GM23338 (cell line): ENCODE results near the gene ZMAT5. TPM values are rescaled to one million over a fixed set of nuclear protein-coding genes. Genes with fewer than 3 reads are reported as not detected.

Experiments used
- ATAC-seq: fragments of 200-7000 bp; cut with Tn5 transposase; 3 replicates; pipeline ENCODE4 v1.9.1; 2020
- DNase-seq: peaks from one replicate; pipeline ENCODE4 v3.0.0-alpha.2; 2015; ENCODE audit warnings: low spot score
- H2AFZ ChIP-seq: fragments of 200-600 bp; sonication (generic); 2 replicates; pipeline ENCODE4 v1.8.0; 2016; ENCODE audit warnings: antibody characterized with exemption, mild to moderate bottlenecking, moderate library complexity
- H3F3A ChIP-seq: fragments of 200-600 bp; sonication (generic); replicated peaks from 2 replicates; pipeline ENCODE4 v1.8.0; 2017; ENCODE audit warnings: antibody characterized with exemption, mixed run types, low read depth
- H3K27ac ChIP-seq: fragments of 200-600 bp; sonication (generic); 2 replicates; pipeline ENCODE4 v1.6.1; 2016; ENCODE audit warnings: low read depth
- H3K27me3 ChIP-seq: fragments of 200-600 bp; sonication (generic); 2 replicates; pipeline ENCODE4 v1.8.0; 2016; ENCODE audit warnings: mild to moderate bottlenecking, mixed run types, moderate library complexity; ENCODE audit not compliant: insufficient read depth
- H3K36me3 ChIP-seq: fragments of 200-600 bp; sonication (generic); 2 replicates; pipeline ENCODE4 v1.8.0; 2016; ENCODE audit warnings: mild to moderate bottlenecking; ENCODE audit not compliant: insufficient read depth
- H3K4me1 ChIP-seq: fragments of 200-600 bp; sonication (generic); 2 replicates; pipeline ENCODE4 v1.8.0; 2016; ENCODE audit warnings: mild to moderate bottlenecking, moderate library complexity; ENCODE audit not compliant: insufficient read depth
- H3K4me2 ChIP-seq: fragments of 200-600 bp; sonication (generic); 2 replicates; pipeline ENCODE4 v1.7.1; 2017; ENCODE audit warnings: mixed run types
- H3K4me3 ChIP-seq: fragments of 200-600 bp; sonication (generic); 2 replicates; pipeline ENCODE4 v1.6.1; 2016; ENCODE audit warnings: mixed run types
- H3K79me2 ChIP-seq: fragments of 200-600 bp; sonication (generic); replicated peaks from 2 replicates; pipeline ENCODE4 v1.8.0; 2017; ENCODE audit warnings: mild to moderate bottlenecking; ENCODE audit not compliant: insufficient read depth
- H3K9me2 ChIP-seq: fragments of 200-600 bp; sonication (generic); 2 replicates; pipeline ENCODE4 v1.8.0; 2017; ENCODE audit not compliant: insufficient read depth
- H4K20me1 ChIP-seq: fragments of 200-600 bp; sonication (generic); replicated peaks from 2 replicates; pipeline ENCODE4 v1.8.0; 2017; ENCODE audit warnings: mild to moderate bottlenecking; ENCODE audit not compliant: insufficient read depth
- H3K27ac Mint-ChIP-seq: 2 replicates; pipeline ENCODE4 v1.8.0; 2020; ENCODE audit warnings: inconsistent platforms, mild to moderate bottlenecking, moderate library complexity, mixed read lengths
- H3K27me3 Mint-ChIP-seq: 3 replicates; pipeline ENCODE4 v1.8.0; 2022; ENCODE audit warnings: low read depth, mild to moderate bottlenecking, moderate library complexity, mixed read lengths, inconsistent platforms; ENCODE audit not compliant: insufficient read depth, poor library complexity
- H3K36me3 Mint-ChIP-seq: 3 replicates; pipeline ENCODE4 v1.8.0; 2021; ENCODE audit warnings: low read depth, mild to moderate bottlenecking, inconsistent platforms, moderate library complexity, mixed read lengths
- H3K4me1 Mint-ChIP-seq: 3 replicates; pipeline ENCODE4 v1.8.0; 2020; ENCODE audit warnings: mild to moderate bottlenecking, inconsistent platforms, mixed read lengths
- H3K4me3 Mint-ChIP-seq: 3 replicates; pipeline ENCODE4 v1.8.0; 2021; ENCODE audit warnings: moderate library complexity, mild to moderate bottlenecking, inconsistent platforms, mixed read lengths
- H3K9me3 Mint-ChIP-seq: 3 replicates; pipeline ENCODE4 v1.8.0; 2020; ENCODE audit warnings: moderate library complexity, mild to moderate bottlenecking, inconsistent platforms, mixed read lengths
- CREB1 ChIP-seq: fragments of 250-450 bp; sonication (Bioruptor Pico); IDR thresholded peaks from 2 replicates; pipeline ENCODE4 v1.5.0; 2020; ENCODE audit warnings: low read depth, mild to moderate bottlenecking, moderate library complexity
- CTCF ChIP-seq, 2 experiments: fragments of 200-600 bp in 1 of 2; sonication (generic) in 1 of 2; conservative IDR thresholded peaks; 2 replicates each; pipeline versions ENCODE4 v1.5.1 to v1.6.1; 2016 to 2017; ENCODE audit warnings: antibody characterized with exemption in 2 of 2, low read depth in 2 of 2, mild to moderate bottlenecking in 2 of 2, moderate library complexity in 1 of 2
- ETS1 ChIP-seq: IDR thresholded peaks from 2 replicates; pipeline ENCODE4 v1.6.1; 2016; ENCODE audit warnings: antibody characterized with exemption
- EZH2 ChIP-seq: fragments of 200-600 bp; sonication (generic); IDR thresholded peaks from one replicate; pipeline ENCODE4 v1.8.0; 2017; ENCODE audit warnings: antibody characterized with exemption, mild to moderate bottlenecking, low read depth; ENCODE audit not compliant: unreplicated experiment
- EZH2phosphoT487 ChIP-seq: fragments of 200-600 bp; sonication (generic); IDR thresholded peaks from one replicate; pipeline ENCODE4 v1.8.1; 2018; ENCODE audit warnings: antibody characterized with exemption; ENCODE audit not compliant: unreplicated experiment
- JUNB ChIP-seq: IDR thresholded peaks from one replicate; pipeline ENCODE4 v1.6.1; 2016; ENCODE audit warnings: antibody characterized with exemption; ENCODE audit not compliant: unreplicated experiment
- POLR2AphosphoS5 ChIP-seq: IDR thresholded peaks from 2 replicates; pipeline ENCODE4 v1.6.1; 2016; ENCODE audit warnings: antibody characterized with exemption, low read depth
- REST ChIP-seq: IDR thresholded peaks from one replicate; pipeline ENCODE4 v1.6.1; 2018; ENCODE audit warnings: antibody characterized with exemption; ENCODE audit not compliant: unreplicated experiment
- STAT1 ChIP-seq: IDR thresholded peaks from one replicate; pipeline ENCODE4 v1.6.1; 2016; ENCODE audit warnings: antibody characterized with exemption; ENCODE audit not compliant: unreplicated experiment
- ZNF114 ChIP-seq: fragments of 250-450 bp; sonication (Bioruptor Pico); IDR thresholded peaks from 2 replicates; pipeline ENCODE4 v1.5.0; 2020; ENCODE audit warnings: mild to moderate bottlenecking, moderate library complexity
- ZNF331 ChIP-seq: fragments of 250-450 bp; sonication (Bioruptor Pico); IDR thresholded peaks from 2 replicates; pipeline ENCODE4 v1.5.0; 2020; ENCODE audit warnings: low read depth, mild to moderate bottlenecking, moderate library complexity
- polyA plus RNA-seq: library from polyadenylated mRNA; unstranded; fragments of >200 nt; fragmentation: Nextera tagmentation; extraction: Ambion mirVana; gene quantifications from 2 replicates; pipeline ENCODE4 v1.2.1, GENCODE V29; 2016
- total RNA-seq: library from RNA; depleted of rRNA; stranded (reverse); fragments of >200 nt; shearing (Covaris generic); gene quantifications from 2 replicates; pipeline ENCODE4 v1.2.3, GENCODE V29; 2014

Gene ZMAT5
- total and polyA plus RNA-seq, 2 experiments from 2014 or later: 14.6 to 25.4 TPM

GRCh38 chr22:29715705-29716104 is 51.1 kb downstream of the ZMAT5 start:
- ATAC-seq: no peak
- Mint-ChIP-seq H3K36me3 (no peaks in the 10 kb centered on the region; the same call in 2 of the 3 replicates), H3K27me3 (peaks cover 31% of the 10 kb centered on the region), H3K4me3 (no peak overlapping the region), H3K9me3 (no peaks in the 10 kb centered on the region), H3K27ac (no peak overlapping the region), H3K4me1 (peaks cover 9% of the 10 kb centered on the region)
- no peak for DNase-seq
- Histone ChIP-seq H3K4me2 (no peak overlapping the region), H3K9me2 (no peaks in the 10 kb centered on the region), H3K27ac (no peak overlapping the region), H3F3A (0 out of 2 replicates have a peak, but pooled peaks cover 3% of the 10 kb centered on the region), H3K4me3 (no peak overlapping the region), H3K27me3 (peaks cover 35% of the 10 kb centered on the region), H2AFZ (no peak overlapping the region), H4K20me1 (no peaks in the 10 kb centered on the region), H3K79me2 (no peaks in the 10 kb centered on the region), H3K36me3 (no peaks in the 10 kb centered on the region), H3K4me1 (no peaks in the 10 kb centered on the region)
- no peak for TF ChIP-seq ETS1
- TF ChIP-seq REST: no peak
- TF ChIP-seq JUNB: no peak
- no peak for TF ChIP-seq EZH2phosphoT487
- TF ChIP-seq ZNF114: no peak
- no peak for TF ChIP-seq POLR2AphosphoS5
- TF ChIP-seq CTCF (conservative IDR thresholded peaks at IDR 0.05; ENCODE audit: low read depth in 2 of 2): no peak
- TF ChIP-seq STAT1: no peak
- no peak for TF ChIP-seq EZH2

GRCh38 chr22:29715240-29715639 is 51.6 kb downstream of the ZMAT5 start:
- no peak for DNase-seq
- Histone ChIP-seq H4K20me1 (no peaks in the 10 kb centered on the region), H3K9me2 (no peaks in the 10 kb centered on the region), H3K4me2 (no peak overlapping the region), H3K27me3 (peaks cover 30% of the 10 kb centered on the region), H3K4me3 (no peak overlapping the region), H3F3A (0 out of 2 replicates have a peak, but pooled peaks cover 3% of the 10 kb centered on the region), H3K79me2 (no peaks in the 10 kb centered on the region), H3K4me1 (no peaks in the 10 kb centered on the region), H3K36me3 (no peaks in the 10 kb centered on the region), H3K27ac (no peak overlapping the region), H2AFZ (no peak overlapping the region)
- Mint-ChIP-seq H3K9me3 (no peaks in the 10 kb centered on the region), H3K36me3 (no peaks in the 10 kb centered on the region; the same call in 2 of the 3 replicates), H3K27me3 (peaks cover 31% of the 10 kb centered on the region), H3K4me3 (no peak overlapping the region), H3K27ac (no peak overlapping the region), H3K4me1 (peaks cover 9% of the 10 kb centered on the region)
- TF ChIP-seq POLR2AphosphoS5 (no peak), EZH2phosphoT487 (no peak), EZH2 (no peak), CTCF (conservative IDR thresholded peaks at IDR 0.05; ENCODE audit: low read depth in 2 of 2) (no peak), ZNF114 (no peak), ZNF331 (CRISPR knock-in tag) (no peak), CREB1 (CRISPR knock-in tag) (no peak)
- ATAC-seq: no peak
